Spleen (tissue), 11 donors: ENCODE measurements around the gene CDC123. TPM values are rescaled to one million over a fixed set of nuclear protein-coding genes. Genes with fewer than 3 reads are reported as not detected.
"Not testable (repeated sequence)": the region's sequence is repeated elsewhere in the genome, so short reads cannot be mapped to it uniquely, and the experiment has no call there.

Experiments used
- DNase-seq: peaks from one replicate; pipeline ENCODE4 v3.0.0-alpha.2; 2020
- H3K27ac ChIP-seq, 8 donors: fragments of 200-600 bp; sonication (generic) in 7 of 8; 1 replicate in 4 of 8; 2 replicates in 4 of 8; pipeline versions ENCODE4 v1.5.0 to v1.8.0; 2016 to 2021; ENCODE audit warnings: inconsistent platforms in 4 of 8, mild to moderate bottlenecking in 4 of 8, moderate library complexity in 1 of 8
- H3K27me3 ChIP-seq, 7 donors: fragments of 200-600 bp; sonication (generic) in 6 of 7; replicated peaks in 1 of 7; 1 replicate in 4 of 7; 2 replicates in 3 of 7; pipeline versions ENCODE4 v1.5.0 to v1.8.0; 2016 to 2021; ENCODE audit warnings: inconsistent platforms in 3 of 7, mild to moderate bottlenecking in 1 of 7
- H3K36me3 ChIP-seq, 6 donors: fragments of 200-600 bp; sonication (generic) in 5 of 6; 1 replicate in 4 of 6; 2 replicates in 2 of 6; pipeline versions ENCODE4 v1.5.0 to v1.8.0; 2016 to 2021; ENCODE audit warnings: inconsistent platforms in 2 of 6
- H3K4me1 ChIP-seq, 6 donors: fragments of 200-600 bp; sonication (generic) in 5 of 6; 1 replicate in 3 of 6; 2 replicates in 3 of 6; pipeline versions ENCODE4 v1.5.0 to v1.8.0; 2016 to 2021; ENCODE audit warnings: inconsistent platforms in 3 of 6
- H3K4me3 ChIP-seq, 8 donors: fragments of 200-600 bp; sonication (generic) in 7 of 8; 1 replicate in 4 of 8; 2 replicates in 4 of 8; pipeline versions ENCODE4 v1.5.0 to v1.8.0; 2016 to 2021; ENCODE audit warnings: inconsistent platforms in 4 of 8, mild to moderate bottlenecking in 4 of 8, moderate library complexity in 2 of 8
- H3K9me3 ChIP-seq, 8 donors: fragments of 200-600 bp; sonication (generic) in 7 of 8; 1 replicate in 4 of 8; 2 replicates in 4 of 8; pipeline versions ENCODE4 v1.5.0 to v1.8.0; 2016 to 2021; ENCODE audit warnings: inconsistent platforms in 4 of 8
- POLR2A ChIP-seq, 3 donors: fragments of 450-650 bp; IDR thresholded peaks; one replicate each; pipeline ENCODE4 v1.5.1; 2017; ENCODE audit warnings: antibody characterized with exemption in 3 of 3, mild to moderate bottlenecking in 1 of 3
- POLR2AphosphoS5 ChIP-seq, 3 donors: sonication (generic); formaldehyde crosslinking; IDR thresholded peaks; one replicate each; pipeline ENCODE4 v1.5.1; 2017; ENCODE audit warnings: antibody characterized with exemption in 3 of 3
- WGBS, 5 donors: extraction: QIAGEN DNeasy Blood & Tissue Kit in 3 of 5; methylation state at CpG; one replicate each; pipeline versions ENCODE4 v1.1.5 to v1.1.7; 2013 to 2018; 5-methylcytosine and 5-hydroxymethylcytosine counted together
- intact Hi-C: fragments of 100-400 bp; cut with DNase I; formaldehyde crosslinking; loops from one replicate; pipeline ENCODE4 v1.15.0; 2023; ENCODE audit warnings: low total_unique reads
- polyA plus RNA-seq, 3 donors: library from polyadenylated mRNA; stranded (reverse); fragments of 200-250 nt; gene quantifications; one replicate each; pipeline ENCODE4 v1.2.1, GENCODE V29; 2013
- total RNA-seq, 7 donors: library from RNA; depleted of rRNA in 3 of 7; stranded (reverse); fragments of >200 nt in 3 of 7; fragmentation: NEBNext Ultra II Directional in 4 of 7; extraction: Animal tissue kit (Norgen Biotek cat#: 25700) in 4 of 7; gene quantifications; one replicate each; pipeline versions ENCODE4 v1.1.0 to v1.2.1, GENCODE V29; 2016 to 2021
- TF ChIP-seq, protein P1 (sequence below), 11 experiments: fragments of 200-600 bp in 7 of 11; fragments of 450-650 bp in 4 of 11; sonication (generic) in 4 of 11; IDR thresholded peaks in 8 of 11; conservative IDR thresholded peaks in 3 of 11; 1 replicate in 7 of 11; 2 replicates in 4 of 11; pipeline versions ENCODE4 v1.4.0 to v1.8.0; 2016 to 2021; ENCODE audit warnings: antibody characterized with exemption in 11 of 11, inconsistent platforms in 4 of 11, mild to moderate bottlenecking in 1 of 11
- donor health status: healthy with polysubstance abuse.
- donor health status: DM: no; HTN: no; CAD: no; lungs with moderate emphysema.
- donor health status: DM: no; HTN: no; CAD: no.
- donor health status: Bipolar disorder and iron deficiency.
- donor health status: healthy.
- donor health status: DM: no; HTN: no; CAD: no.
- donor health status: DM: yes; HTN: yes; CAD: no.

The CDC123 gene
- total and polyA plus RNA-seq, 10 donors: 38.8 to 93.8 (median 59.9) TPM

DNA sequence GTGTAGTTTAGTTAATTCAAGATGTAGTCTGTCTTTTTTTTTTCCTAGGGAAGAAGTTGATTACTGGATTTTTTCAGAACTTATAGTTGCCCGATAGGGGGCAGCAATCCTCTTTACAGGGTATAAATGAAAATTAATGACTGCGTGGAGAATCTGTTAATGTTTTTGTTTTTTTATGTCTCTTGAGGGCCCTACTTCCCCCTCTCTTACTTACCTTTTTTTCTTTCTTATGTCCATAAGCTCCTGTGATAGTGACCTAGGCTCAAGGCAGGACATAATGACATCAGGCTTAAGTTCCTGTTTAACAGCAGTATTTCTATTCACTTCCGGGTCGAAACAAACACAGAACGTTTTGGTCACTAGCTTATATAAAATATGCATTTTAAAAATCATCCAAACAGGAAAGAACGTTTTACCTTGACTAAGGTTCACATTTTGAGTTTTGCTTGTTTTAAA is 18.8 kb downstream of the CDC123 start:
- no peaks in the 10 kb centered on the region for H3K9me3 ChIP-seq
- intact Hi-C loops: no loop called here
- H3K4me3 ChIP-seq: peak overlapping the region in 3 of 8 donors; percentile 10 to 38 (median 20)
- DNase-seq: no peak
- H3K4me1 ChIP-seq: peaks cover 3 to 37% (median 20%) of the 10 kb centered on the region in 6 donors
- H3K36me3 ChIP-seq: peaks cover 5 to 85% (median 64%) of the 10 kb centered on the region in 6 donors
- no peaks in the 10 kb centered on the region for H3K27me3 ChIP-seq
- WGBS, 5 donors: 16 to 23% (median 22%) methylated on average over 6 of the region's 6 CpGs
- peak overlapping the region; percentile 16 to 73 (median 56) for H3K27ac ChIP-seq
- TF ChIP-seq, protein P1, sequence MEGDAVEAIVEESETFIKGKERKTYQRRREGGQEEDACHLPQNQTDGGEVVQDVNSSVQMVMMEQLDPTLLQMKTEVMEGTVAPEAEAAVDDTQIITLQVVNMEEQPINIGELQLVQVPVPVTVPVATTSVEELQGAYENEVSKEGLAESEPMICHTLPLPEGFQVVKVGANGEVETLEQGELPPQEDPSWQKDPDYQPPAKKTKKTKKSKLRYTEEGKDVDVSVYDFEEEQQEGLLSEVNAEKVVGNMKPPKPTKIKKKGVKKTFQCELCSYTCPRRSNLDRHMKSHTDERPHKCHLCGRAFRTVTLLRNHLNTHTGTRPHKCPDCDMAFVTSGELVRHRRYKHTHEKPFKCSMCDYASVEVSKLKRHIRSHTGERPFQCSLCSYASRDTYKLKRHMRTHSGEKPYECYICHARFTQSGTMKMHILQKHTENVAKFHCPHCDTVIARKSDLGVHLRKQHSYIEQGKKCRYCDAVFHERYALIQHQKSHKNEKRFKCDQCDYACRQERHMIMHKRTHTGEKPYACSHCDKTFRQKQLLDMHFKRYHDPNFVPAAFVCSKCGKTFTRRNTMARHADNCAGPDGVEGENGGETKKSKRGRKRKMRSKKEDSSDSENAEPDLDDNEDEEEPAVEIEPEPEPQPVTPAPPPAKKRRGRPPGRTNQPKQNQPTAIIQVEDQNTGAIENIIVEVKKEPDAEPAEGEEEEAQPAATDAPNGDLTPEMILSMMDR (IDR thresholded peaks at IDR 0.05 in 8 of 11, conservative IDR thresholded peaks at IDR 0.05 in 3 of 11): peak; percentile 27 to 71 (median 57)
- no peak for TF ChIP-seq POLR2AphosphoS5 (IDR thresholded peaks at IDR 0.05)

GRCh38 chr10:12218991-12219390 is 23.0 kb downstream of the CDC123 start:
- intact Hi-C loops: no loop called here
- H3K4me3 ChIP-seq: no peak overlapping the region
- H3K9me3 ChIP-seq: no peaks in the 10 kb centered on the region
- no peaks in the 10 kb centered on the region for H3K27me3 ChIP-seq
- H3K27ac ChIP-seq: peak overlapping the region in 4 of 8 donors; percentile 12 to 76 (median 36)
- DNase-seq: no peak
- TF ChIP-seq, protein P1 (IDR thresholded peaks at IDR 0.05 in 8 of 11, conservative IDR thresholded peaks at IDR 0.05 in 3 of 11): no peak
- TF ChIP-seq POLR2AphosphoS5 (IDR thresholded peaks at IDR 0.05): no peak
- no peak for TF ChIP-seq POLR2A (IDR thresholded peaks at IDR 0.05)
- WGBS, 5 donors: 56 to 84% (median 72%) methylated on average over 8 of the region's 8 CpGs
- H3K36me3 ChIP-seq: peaks cover 0 to 87% (median 48%) of the 10 kb centered on the region in 6 donors
- H3K4me1 ChIP-seq: peaks cover 3 to 53% (median 20%) of the 10 kb centered on the region in 6 donors

DNA sequence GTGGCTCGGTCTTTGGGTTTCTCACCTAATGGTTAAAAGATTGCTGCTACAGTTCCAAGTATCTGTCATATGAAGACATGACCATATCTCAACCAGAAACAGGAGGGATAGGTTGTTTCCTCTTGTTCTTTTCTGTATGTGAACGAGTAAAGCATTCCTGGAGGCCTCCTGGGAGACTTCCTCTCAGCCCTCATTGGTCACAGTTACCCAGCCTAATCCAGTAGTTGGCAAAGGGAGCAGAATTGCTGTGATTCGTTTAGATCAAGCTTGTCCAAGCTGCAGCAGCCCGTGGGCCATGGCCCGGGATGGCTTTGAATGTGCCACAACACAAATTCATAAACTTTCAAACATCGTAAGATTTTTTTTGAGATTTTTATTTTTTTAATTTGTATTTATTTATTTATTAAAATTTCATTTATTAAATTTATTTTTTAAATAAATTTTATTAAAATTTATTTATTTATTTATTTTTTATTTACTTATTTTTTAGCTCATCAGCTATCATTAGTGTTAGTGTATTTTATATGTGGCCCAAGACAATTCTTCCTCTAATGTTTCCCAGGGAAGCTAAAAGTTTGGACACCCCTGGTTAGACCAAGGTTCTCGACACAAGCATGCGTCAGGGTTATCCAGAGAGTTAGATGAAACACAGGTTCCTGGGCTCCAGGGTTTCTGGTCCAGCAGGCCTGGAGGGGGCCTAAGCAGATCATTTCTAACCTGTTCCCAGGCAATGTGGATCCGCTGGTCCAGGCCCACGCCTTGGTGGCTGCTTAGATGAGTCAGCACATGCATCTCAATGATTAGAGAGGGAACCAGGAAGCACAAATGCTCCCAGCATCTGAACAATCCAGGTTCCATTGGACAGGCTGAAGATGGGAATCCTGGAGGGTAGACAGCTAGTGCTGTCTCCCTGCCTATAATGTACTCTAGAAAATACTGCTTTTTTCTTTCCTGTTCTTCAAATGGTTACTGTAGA is 25.6 kb downstream of the CDC123 start:
- TF ChIP-seq POLR2A (IDR thresholded peaks at IDR 0.05) (no peak), POLR2AphosphoS5 (IDR thresholded peaks at IDR 0.05) (no peak)
- TF ChIP-seq, protein P1 (IDR thresholded peaks at IDR 0.05 in 8 of 11, conservative IDR thresholded peaks at IDR 0.05 in 3 of 11): no peak
- no peak for DNase-seq
- intact Hi-C loops: no loop called here
- Histone ChIP-seq H3K27me3 (no peaks in the 10 kb centered on the region), H3K4me3 (no peak overlapping the region), H3K36me3 (peaks cover 0 to 98% (median 54%) of the 10 kb centered on the region in 6 donors), H3K4me1 (peaks cover 0 to 29% (median 3%) of the 10 kb centered on the region in 6 donors), H3K9me3 (no peaks in the 10 kb centered on the region), H3K27ac (peak overlapping the region in 3 of 8 donors; percentile 45 to 76 (median 46))
- WGBS, 5 donors: 88 to 93% (median 89%) methylated on average over 10 of the region's 10 CpGs

DNA sequence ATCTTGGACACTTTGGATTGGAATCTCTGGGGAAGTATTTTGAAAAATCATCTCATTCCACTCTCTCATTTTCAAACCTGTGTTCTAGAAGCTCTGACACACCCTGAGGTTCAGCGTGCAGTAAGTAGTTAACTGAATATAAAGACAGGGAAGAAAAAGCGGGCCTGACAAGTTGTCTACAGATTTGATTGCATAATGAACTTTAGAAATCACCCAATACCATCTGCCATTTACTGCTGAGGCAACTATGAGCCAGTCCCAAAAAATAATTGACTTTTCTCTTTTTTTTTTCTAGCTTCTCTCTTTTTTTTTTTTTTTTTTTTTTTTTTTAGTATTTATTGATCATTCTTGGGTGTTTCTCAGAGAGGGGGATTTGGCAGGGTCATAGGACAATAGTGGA is 29.5 kb downstream of the CDC123 start:
- H3K4me1 ChIP-seq: peaks cover 0 to 13% (median 0%) of the 10 kb centered on the region in 6 donors
- H3K9me3 ChIP-seq: no peaks in the 10 kb centered on the region
- H3K4me3 ChIP-seq: no peak overlapping the region
- whole genome bisulfite sequencing, 5 donors: 63 to 88% (median 81%) methylated on average over 2 of the region's 2 CpGs
- peaks cover 3 to 98% (median 45%) of the 10 kb centered on the region in 6 donors for H3K36me3 ChIP-seq
- intact Hi-C loops: no loop called here
- no peaks in the 10 kb centered on the region for H3K27me3 ChIP-seq
- DNase-seq: no peak
- TF ChIP-seq, protein P1 (IDR thresholded peaks at IDR 0.05 in 8 of 11, conservative IDR thresholded peaks at IDR 0.05 in 3 of 11): no peak
- TF ChIP-seq POLR2AphosphoS5 (IDR thresholded peaks at IDR 0.05): no peak
- TF ChIP-seq POLR2A (IDR thresholded peaks at IDR 0.05): no peak
- peak overlapping the region in 1 of 8 donors; percentile 11 for H3K27ac ChIP-seq

DNA sequence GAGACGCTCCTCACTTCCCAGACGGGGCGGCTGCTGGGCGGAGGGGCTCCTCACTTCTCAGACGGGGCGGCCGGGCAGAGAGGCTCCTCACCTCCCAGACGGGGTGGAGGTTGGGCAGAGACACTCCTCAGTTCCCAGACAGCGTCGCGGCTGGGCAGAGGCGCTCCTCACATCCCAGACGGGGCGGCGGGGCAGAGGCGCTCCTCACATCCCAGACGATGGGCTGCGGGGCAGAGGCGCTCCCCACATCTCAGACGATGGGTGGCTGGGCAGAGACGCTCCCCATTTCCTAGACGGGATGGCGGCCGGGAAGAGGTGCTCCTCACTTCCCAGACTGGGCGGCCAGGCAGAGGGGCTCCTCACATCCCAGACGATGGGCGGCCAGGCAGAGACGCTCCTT is 30.4 kb downstream of the CDC123 start:
- peaks cover 3 to 99% (median 50%) of the 10 kb centered on the region in 6 donors for H3K36me3 ChIP-seq
- intact Hi-C loops, H3K9me3 ChIP-seq, H3K27ac ChIP-seq, H3K4me3 ChIP-seq, DNase-seq, H3K4me1 ChIP-seq, H3K27me3 ChIP-seq: not testable (repeated sequence)
- 95 to 97% (median 96%) methylated on average over 22 to 28 of the region's 28 CpGs for WGBS, 5 donors
